Activated CD4-positive, CD25-positive, alpha-beta regulatory T cell treated with anti-CD3 and anti-CD28 coated beads, Interleukin-2, amount 50 U/mL, for 72 hours (primary cell): ENCODE measurements around the gene TTC7B.
"Not testable (repeated sequence)": the region's sequence is repeated elsewhere in the genome, so short reads cannot be mapped to it uniquely, and the experiment has no call there.

ENCODE experiments used
- DNase-seq: peaks from one replicate; pipeline ENCODE4 v3.0.0; 2021

TTC7B gene

DNA sequence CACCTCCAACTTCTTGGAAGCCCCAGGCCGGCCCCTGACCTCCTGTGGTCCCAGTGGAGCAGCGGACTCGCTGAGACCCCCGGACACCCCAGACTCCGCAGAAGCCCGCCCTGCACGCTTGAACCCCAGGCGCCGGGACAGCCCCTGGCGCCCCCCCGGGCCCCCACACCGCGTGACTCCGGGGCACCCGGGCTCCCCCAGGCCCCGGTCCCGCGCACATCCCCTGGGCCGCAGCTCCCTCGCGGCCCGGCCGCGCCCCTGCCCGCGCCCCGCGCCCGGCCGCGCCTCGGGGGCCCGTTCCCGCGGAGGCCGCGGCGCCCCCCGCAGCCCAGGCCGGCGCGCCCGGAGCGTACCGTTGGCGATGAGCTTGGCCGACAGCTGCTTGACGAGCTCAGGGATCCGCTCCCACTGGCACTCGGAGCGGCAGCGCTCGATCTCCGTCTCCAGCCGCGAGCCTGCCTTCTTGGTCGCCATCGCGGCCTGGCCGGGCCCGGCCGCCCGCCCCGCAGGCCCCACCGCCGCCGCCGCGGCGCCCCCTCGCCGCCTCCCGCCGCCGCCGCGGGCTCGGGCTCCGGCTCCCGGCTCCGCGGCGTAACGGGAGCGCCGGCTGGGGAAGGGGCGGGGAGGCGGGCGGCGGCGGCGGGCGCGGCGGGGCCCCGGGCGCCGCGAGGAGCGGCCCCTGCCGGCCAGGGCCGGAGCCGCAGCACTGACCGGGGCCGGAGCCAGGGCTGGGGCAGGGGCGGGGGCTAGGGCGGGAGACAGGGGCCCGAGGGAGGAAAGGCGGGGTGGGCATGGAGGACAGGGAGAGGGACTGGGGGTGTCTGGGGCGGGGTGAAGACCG, at the start of gene TTC7B:
TSS of gene TTC7B (minus strand) at position 609 of the 841 bp plus-strand sequence. CDS start at position 474, 135 bp downstream.
- DNase-seq, result peak; percentile 49

DNA sequence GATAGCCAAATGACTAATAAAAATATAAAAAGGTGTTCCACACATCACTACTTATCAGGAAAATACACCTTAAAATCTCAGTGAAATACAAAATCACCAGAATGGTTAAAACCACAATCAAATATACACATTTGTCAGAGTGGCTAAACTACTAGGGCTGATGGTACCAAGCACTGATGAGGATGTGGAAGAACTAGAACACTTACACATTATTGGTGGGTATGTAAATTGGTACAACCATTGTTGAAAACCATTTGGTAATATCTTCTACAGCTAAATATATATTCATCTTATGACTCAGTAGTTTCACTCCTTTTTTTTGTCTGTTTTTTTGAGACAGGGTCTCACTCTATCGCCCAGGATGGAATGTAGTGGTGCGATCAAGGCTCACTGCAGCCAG, 48.5 kb upstream of the TTC7B start:
- DNase-seq, result no peak

DNA sequence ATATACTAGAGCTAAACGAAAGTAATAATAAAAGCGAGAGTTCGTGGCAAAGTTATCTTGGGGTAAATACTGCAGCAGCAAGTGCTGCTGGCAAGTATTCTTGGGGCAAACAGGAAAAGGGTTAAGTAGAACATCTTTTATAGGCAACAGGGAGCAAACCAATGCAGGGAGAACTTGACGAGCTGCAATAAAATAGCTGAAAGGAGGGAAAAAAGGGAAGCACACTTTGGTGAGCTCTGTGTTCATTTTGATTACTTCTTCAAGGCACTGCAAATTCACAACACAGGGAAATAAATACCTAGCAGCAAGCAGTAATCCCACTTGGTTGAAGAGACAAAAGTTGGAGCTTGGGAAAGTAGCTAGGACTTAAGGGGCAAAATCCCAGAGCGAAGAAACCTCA, 42.3 kb upstream of the TTC7B start:
- DNase-seq, result no peak

GRCh38 chr14:90857866-90858265, 41.6 kb upstream of the TTC7B start:
- DNase-seq, result no peak

DNA sequence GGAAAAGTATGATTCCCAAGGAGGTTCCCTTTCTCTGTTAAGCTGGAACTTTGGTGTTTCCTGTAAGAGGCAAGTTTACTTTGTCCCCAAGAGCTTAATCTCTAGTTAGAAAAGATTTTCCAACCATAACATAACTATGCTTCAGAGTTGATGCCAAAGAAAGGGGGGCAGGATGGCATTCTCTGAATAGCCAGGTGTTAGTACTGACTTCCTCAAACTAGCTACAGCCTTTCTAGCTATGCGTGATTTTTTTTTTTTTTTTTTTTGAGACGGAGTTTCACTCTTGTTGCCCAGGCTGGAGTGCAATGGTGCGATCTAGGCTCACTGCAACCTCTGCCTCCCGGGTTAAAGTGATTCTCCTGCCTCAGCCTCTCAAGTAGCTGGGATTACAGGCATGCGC, 39.9 kb upstream of the TTC7B start:
- DNase-seq, result not testable (repeated sequence)

DNA sequence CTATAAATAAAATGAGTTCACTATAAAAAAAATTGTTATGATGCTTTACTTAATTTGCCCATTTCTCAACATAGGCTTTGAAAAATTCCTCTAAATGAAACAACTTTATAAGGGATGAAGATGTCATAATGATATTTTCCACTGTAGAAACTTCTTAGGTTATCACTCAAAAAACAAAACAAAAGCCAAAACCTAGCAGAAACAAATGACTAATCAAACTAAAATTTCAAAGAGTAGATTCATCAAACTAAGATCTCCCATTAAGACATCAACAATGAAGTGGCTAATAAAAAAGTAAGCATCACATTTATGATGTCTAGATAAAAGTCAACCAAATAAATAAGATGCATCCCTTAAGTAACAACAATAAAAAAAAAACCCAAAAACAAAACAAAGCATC, 36.9 kb upstream of the TTC7B start:
- DNase-seq, result no peak

DNA sequence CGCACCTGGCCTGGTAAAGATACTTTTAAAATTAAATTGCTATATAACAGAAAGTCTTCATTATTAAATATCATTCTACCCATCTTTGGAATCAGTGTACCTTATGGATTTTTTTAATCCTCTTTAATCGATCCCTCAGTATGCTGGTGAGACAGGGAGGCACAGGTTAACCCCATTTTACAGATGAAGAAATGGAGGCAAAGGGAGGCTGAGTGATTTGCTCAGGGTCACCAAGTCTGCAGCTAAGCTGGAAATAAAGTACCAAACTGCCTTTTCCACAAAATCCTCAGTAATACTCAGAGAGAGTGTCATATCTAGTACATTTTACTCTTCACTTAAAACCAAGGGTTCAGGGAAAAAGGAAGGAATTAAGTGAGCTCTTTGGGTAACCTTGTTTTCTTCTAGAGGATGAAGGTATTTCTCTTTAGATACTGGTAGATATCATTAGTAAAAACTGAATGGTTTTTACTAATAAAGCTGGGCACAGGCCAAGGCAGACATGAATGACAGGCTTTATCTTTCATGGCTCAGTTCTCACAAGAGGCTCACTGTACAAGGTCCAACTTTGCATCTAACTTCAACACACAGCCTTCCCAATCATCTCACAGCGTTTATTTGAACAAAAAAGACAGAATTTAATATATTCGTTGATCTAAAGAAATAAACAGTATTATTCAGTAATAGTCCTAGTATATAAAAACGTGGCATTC, 35.3 kb upstream of the TTC7B start:
- DNase-seq, result no peak

DNA sequence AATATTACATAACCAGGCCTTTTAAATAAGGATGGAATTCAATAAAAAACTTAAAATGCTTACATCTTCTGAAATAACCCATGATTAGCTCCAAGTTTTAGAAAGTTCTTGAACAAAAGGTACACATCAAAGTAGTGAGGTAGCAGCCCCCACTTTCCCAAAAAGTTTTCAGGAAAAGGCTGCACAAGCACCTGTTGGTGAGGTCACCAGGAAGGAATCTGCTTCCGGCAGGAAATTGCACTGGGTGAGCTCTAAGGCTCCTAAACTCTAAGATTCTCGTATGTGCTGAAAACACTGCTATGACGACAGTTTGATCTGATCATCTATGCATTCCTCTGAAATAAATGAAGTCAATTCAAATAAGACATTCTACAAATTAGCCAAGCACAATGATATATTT, 34.3 kb upstream of the TTC7B start:
- DNase-seq, result no peak

DNA sequence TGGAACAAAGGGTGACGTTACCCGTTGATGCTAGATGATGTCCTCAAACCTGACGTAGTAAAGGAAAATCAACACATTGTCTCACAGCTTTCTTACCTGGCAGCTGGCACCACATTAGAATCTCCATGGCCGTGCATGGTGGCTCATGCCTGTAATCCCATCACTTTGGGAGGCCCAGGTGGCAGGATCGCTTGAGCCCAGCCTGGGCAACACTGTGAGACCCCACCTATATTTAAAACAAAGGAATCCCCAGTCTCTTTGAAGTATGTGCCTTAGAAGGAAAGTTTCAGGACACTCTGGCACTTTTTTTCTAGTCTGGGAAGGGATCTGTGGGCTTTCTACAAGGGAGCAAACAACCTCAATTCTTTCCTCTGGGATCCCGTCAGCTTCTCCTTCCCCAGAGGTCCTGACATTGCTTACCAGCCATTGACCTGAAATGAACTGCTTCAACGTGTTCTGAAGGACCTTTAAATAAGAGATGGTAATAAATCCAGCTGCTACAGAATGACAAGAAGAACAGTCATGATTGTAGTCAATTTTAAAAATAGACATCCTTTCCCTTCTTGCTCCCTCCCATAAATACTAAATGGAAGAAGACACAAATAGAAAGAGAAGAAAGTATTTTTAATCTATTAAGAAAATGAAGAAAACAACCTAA, 33.7 kb upstream of the TTC7B start:
- no peak for DNase-seq

DNA sequence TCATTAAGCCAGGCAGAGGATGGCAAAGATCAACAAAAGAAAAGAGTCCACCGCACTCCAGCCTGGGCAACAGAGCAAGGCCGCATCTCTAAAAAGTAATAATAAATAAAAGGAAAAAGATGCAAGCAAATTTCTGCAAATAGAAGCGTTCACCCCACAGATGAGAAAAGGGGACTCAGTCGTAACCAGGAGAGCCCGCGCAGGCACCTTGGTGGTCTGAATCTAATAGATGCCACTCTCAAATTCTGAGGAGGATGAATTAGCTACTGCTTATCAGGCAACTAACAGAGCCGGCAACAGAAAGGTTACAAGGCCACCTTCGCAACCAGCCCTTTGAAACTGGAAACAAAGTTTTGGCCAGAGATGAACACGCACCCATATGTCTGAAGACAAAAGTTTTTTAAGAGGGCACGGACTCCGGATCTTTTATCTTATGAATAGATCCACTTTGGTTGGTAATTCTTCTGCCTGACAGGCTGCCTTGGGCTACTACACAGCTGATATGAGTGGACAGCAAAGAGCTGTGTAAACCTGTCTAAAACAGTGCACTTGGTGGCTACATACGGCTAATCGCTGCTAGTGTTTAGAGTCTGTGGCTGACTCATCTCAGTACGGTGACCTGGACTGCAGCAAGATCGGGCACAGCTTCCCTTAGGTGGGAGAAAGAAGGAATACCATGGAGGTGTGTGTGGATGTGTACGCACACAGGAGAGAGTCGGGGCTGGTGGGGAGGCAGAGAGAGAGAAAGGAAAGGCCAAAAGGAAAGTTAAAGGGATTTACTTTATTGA, 32.9 kb upstream of the TTC7B start:
- DNase-seq, result no peak

GRCh38 chr14:90846511-90846910, 30.3 kb upstream of the TTC7B start:
- DNase-seq, result no peak

GRCh38 chr14:90844321-90844720, 28.1 kb upstream of the TTC7B start:
- no peak for DNase-seq

GRCh38 chr14:90842726-90843125, 26.5 kb upstream of the TTC7B start:
- DNase-seq, result no peak

GRCh38 chr14:90840667-90841066, 24.4 kb upstream of the TTC7B start:
- DNase-seq, result not testable (repeated sequence)

- no peak for DNase-seq
These were observed 23.6 kb upstream of the TTC7B start for GRCh38 chr14:90839889-90840266.

DNA sequence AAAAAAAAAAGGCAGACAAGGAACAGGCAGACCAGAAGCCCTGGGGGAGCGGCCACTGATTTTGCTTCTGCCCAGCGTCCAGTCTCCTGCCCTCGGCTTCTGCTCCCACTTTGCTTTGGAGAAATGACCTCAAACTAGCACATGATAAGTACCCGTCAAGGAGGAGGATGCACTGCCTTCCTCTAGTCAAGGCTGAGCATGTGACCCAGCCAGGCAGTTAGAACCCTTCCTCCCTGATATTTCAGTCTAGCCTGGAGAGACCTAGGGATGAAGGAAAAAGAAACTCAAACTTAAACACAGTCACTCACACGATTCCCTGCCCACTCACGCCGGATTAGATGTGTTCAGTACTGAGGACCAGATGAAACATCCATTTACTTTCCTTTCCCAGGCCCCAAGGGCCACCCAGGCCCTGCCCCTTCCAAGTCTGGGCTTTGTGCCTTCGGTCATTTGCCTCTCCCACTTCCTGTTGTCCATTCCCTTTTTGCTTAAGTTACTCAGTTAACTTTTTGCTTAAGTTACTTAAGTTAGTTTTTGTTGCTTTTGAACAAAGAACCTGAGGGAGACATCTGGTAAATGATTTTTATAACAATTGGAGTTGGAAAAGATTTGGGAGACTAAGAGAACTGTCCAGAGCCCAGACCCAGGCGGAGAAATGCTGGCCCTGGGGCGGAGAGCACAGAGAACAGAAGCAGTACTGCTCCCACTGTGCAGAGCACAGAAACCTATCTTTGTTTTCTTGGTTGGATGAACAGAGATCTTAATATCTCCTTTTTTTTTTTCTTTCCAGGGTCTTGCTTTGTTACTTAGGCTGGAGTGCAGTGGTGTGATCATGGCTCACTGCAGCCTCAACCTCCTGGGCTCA, 23.0 kb upstream of the TTC7B start:
- no peak for DNase-seq

- not testable (repeated sequence) for DNase-seq
These were observed 22.3 kb upstream of the TTC7B start for GRCh38 chr14:90838531-90838930.

GRCh38 chr14:90837355-90837754, 21.1 kb upstream of the TTC7B start:
- no peak for DNase-seq

- no peak for DNase-seq
These were observed 20.4 kb upstream of the TTC7B start for GRCh38 chr14:90836692-90837063.

DNA sequence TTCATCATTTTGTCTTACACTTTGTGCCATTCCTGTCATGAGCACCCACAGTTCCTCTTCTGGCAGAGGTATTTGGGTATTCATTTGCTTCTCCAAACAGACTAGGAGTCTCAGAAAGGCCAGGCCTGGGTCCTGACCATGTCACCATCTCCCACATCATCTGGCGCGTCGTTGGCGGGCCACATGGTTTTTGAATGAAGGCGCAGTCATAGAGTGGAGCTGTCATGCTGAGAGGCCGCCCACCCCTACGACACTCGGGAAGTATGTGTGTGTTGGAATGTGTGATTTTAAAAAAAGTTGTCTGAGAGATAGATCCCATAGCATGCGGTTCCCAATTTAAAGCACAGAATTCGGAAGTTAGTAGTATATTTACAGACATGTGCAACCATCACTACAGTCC, 15.6 kb upstream of the TTC7B start:
- DNase-seq, result no peak

GRCh38 chr14:90830931-90831701, 14.9 kb upstream of the TTC7B start:
- DNase-seq, result no peak
